Thoracic aorta (tissue), 2 donors: Measurements from ENCODE around the gene GABRE. TPM values are rescaled to one million over a fixed set of nuclear protein-coding genes. Genes with fewer than 3 reads are reported as not detected.

Experiments used
- ATAC-seq: fragments of 150-250 bp; one replicate; pipeline ENCODE4 v1.8.0; 2017; ENCODE audit warnings: low read depth; ENCODE audit not compliant: insufficient number of reproducible peaks, low FRiP score
- DNase-seq: peaks from one replicate; pipeline ENCODE4 v3.0.0-alpha.2; 2020; ENCODE audit warnings: low spot score
- H3K27ac ChIP-seq, 2 donors: fragments of 200-600 bp; sonication (generic); 1 replicate in 1 of 2; 2 replicates in 1 of 2; pipeline ENCODE4 v1.5.1; 2016; ENCODE audit warnings: mild to moderate bottlenecking in 2 of 2, moderate library complexity in 2 of 2
- H3K27me3 ChIP-seq: fragments of 200-600 bp; sonication (generic); replicated peaks from 2 replicates; pipeline ENCODE4 v1.6.0; 2016; ENCODE audit warnings: mild to moderate bottlenecking; ENCODE audit not compliant: insufficient read depth
- H3K36me3 ChIP-seq: fragments of 200-600 bp; sonication (generic); one replicate; pipeline ENCODE4 v1.5.1; 2016
- H3K4me1 ChIP-seq, 2 donors: fragments of 200-600 bp; sonication (generic); 1 replicate in 1 of 2; 2 replicates in 1 of 2; pipeline versions ENCODE4 v1.5.1 to v1.6.0; 2016; ENCODE audit warnings: low read depth in 2 of 2, mild to moderate bottlenecking in 1 of 2; ENCODE audit not compliant: control insufficient read depth in 1 of 2
- H3K4me3 ChIP-seq: fragments of 200-600 bp; sonication (generic); 2 replicates; pipeline ENCODE4 v1.5.1; 2016; ENCODE audit warnings: mild to moderate bottlenecking
- H3K9me3 ChIP-seq: fragments of 200-600 bp; sonication (generic); 2 replicates; pipeline ENCODE4 v1.5.1; 2016
- CTCF ChIP-seq: fragments of 200-600 bp; sonication (generic); IDR thresholded peaks from one replicate; pipeline ENCODE4 v1.5.1; 2019; ENCODE audit warnings: antibody characterized with exemption
- total RNA-seq, 2 donors: library from RNA; depleted of rRNA; stranded (reverse); fragments of >200 nt; gene quantifications; one replicate each; pipeline versions ENCODE4 v1.1.0 to v1.2.3, GENCODE V29; 2016

The GABRE gene
- 100 to 1,000 TPM in 1 of 2 donors, 10 to 100 TPM in 1; 40.9 to 286 TPM for total RNA-seq

- ATAC-seq = peak; percentile 66
Observed at GRCh38 chrX:151974336-151975227, at the start of gene GABRE. GABRE (minus strand) TSS chrX:151974676; CDS start chrX:151974625, 51 bp downstream.

GRCh38 chrX:152020888-152021287 lies 46.4 kb upstream of the GABRE start:
- ATAC-seq (no peak), DNase-seq (no peak)
- Histone ChIP-seq H3K9me3 (no peaks in the 10 kb centered on the region), H3K27ac (no peak overlapping the region), H3K27me3 (no peaks in the 10 kb centered on the region), H3K4me3 (no peak overlapping the region), H3K4me1 (peaks cover 0 to 22% of the 10 kb centered on the region in 2 donors), H3K36me3 (no peaks in the 10 kb centered on the region)
- no peak for TF ChIP-seq CTCF

More at GRCh38 chrX:151974336-151975227, at the start of gene GABRE:
- Histone ChIP-seq H3K4me1 (peaks cover 0 to 11% of the 10 kb centered on the region in 2 donors), H3K9me3 (no peaks in the 10 kb centered on the region), H3K4me3 (peak within 1 kb of the TSS; percentile 80), H3K27me3 (no peaks in the 10 kb centered on the region), H3K36me3 (no peaks in the 10 kb centered on the region), H3K27ac (peak within 1 kb of the TSS; percentile 50 to 80)
- no peak for TF ChIP-seq CTCF
- DNase-seq = no peak

- Histone ChIP-seq H3K4me3 (no peak overlapping the region), H3K4me1 (no peaks in the 10 kb centered on the region), H3K27me3 (no peaks in the 10 kb centered on the region), H3K36me3 (no peaks in the 10 kb centered on the region), H3K9me3 (no peaks in the 10 kb centered on the region), H3K27ac (no peak overlapping the region)
- ATAC-seq (no peak), DNase-seq (no peak)
- TF ChIP-seq CTCF = no peak
Observed at GRCh38 chrX:151999813-152000212, 25.3 kb upstream of the GABRE start.

- no peak for TF ChIP-seq CTCF
- H3K9me3 ChIP-seq = no peaks in the 10 kb centered on the region
- DNase-seq (no peak), ATAC-seq (no peak)
- no peak overlapping the region for H3K4me3 ChIP-seq
- no peaks in the 10 kb centered on the region for H3K4me1 ChIP-seq
- H3K27me3 ChIP-seq = no peaks in the 10 kb centered on the region
- H3K27ac ChIP-seq = no peak overlapping the region
- no peaks in the 10 kb centered on the region for H3K36me3 ChIP-seq
Observed at GRCh38 chrX:151997539-151997938, 23.1 kb upstream of the GABRE start.

- Histone ChIP-seq H3K4me3 (no peak overlapping the region), H3K36me3 (no peaks in the 10 kb centered on the region), H3K9me3 (no peaks in the 10 kb centered on the region), H3K27ac (no peak overlapping the region), H3K27me3 (no peaks in the 10 kb centered on the region), H3K4me1 (no peaks in the 10 kb centered on the region)
- DNase-seq (no peak), ATAC-seq (no peak)
- TF ChIP-seq CTCF = no peak
Observed at GRCh38 chrX:151996347-151996746, 21.9 kb upstream of the GABRE start.
